DOHH2 (cell line): ENCODE data around the gene GRID2.

Experiments used
- EZH2phosphoT487 ChIP-seq: fragments of 200-600 bp; sonication (generic); IDR thresholded peaks from 2 replicates; pipeline ENCODE4 v1.6.1; 2017; ENCODE audit warnings: borderline replicate concordance, mild to moderate bottlenecking, antibody characterized with exemption, low read length, moderate library complexity, mixed read lengths
- TF ChIP-seq, protein P1 (sequence below): fragments of 200-600 bp; sonication (generic); IDR thresholded peaks from one replicate; pipeline ENCODE4 v1.5.1; 2014; ENCODE audit warnings: antibody characterized with exemption, mild to moderate bottlenecking, low read depth, low read length; ENCODE audit not compliant: poor library complexity, severe bottlenecking

- TF ChIP-seq, protein P1, sequence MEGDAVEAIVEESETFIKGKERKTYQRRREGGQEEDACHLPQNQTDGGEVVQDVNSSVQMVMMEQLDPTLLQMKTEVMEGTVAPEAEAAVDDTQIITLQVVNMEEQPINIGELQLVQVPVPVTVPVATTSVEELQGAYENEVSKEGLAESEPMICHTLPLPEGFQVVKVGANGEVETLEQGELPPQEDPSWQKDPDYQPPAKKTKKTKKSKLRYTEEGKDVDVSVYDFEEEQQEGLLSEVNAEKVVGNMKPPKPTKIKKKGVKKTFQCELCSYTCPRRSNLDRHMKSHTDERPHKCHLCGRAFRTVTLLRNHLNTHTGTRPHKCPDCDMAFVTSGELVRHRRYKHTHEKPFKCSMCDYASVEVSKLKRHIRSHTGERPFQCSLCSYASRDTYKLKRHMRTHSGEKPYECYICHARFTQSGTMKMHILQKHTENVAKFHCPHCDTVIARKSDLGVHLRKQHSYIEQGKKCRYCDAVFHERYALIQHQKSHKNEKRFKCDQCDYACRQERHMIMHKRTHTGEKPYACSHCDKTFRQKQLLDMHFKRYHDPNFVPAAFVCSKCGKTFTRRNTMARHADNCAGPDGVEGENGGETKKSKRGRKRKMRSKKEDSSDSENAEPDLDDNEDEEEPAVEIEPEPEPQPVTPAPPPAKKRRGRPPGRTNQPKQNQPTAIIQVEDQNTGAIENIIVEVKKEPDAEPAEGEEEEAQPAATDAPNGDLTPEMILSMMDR, result no peak
- TF ChIP-seq EZH2phosphoT487, result no peak
Observed at GRCh38 chr4:93495346-93495745, 1191.6 kb downstream of the GRID2 start.
